Measurements from ENCODE around the gene TFDP1. TPM values are rescaled to one million over a fixed set of nuclear protein-coding genes. Genes with fewer than 3 reads are reported as not detected.

TFDP1 gene
- total RNA-seq, 2 experiments from 2014 or later = 87.9 to 119 TPM

GRCh38 chr13:113631341-113632095, 47.0 kb downstream of the TFDP1 start:
- TF ChIP-seq EZH2phosphoT487 (IDR thresholded peaks at IDR 0.05; ENCODE audit: borderline replicate concordance, low read depth, low read length) (no peak), CTCF (conservative IDR thresholded peaks at IDR 0.05; ENCODE audit: low read length) (no peak)
- no peaks in the 10 kb centered on the region; the same call in 1 of the 2 replicates for H3K79me2 ChIP-seq (ENCODE audit: insufficient read depth, low read depth, low read length)
- ChIA-PET POLR2A (interaction anchor here (0.6 kb wide), 1 partner anchor 681 kb away, joined by 4 read pairs; no protein-coding TSS in a partner anchor), CTCF (ENCODE audit: unreplicated experiment) (no interaction called here)
- no peaks in the 10 kb centered on the region for H3K4me1 ChIP-seq (ENCODE audit: insufficient read depth, low read length, poor library complexity, severe bottlenecking)
- H4K20me1 ChIP-seq (ENCODE audit: insufficient read depth, low read length) = no peaks in the 10 kb centered on the region; the same call in 1 of the 2 replicates
- H2AFZ ChIP-seq (ENCODE audit: low read length) = no peak overlapping the region
- intact Hi-C loops (cut with micrococcal nuclease; ENCODE audit: unreplicated experiment) = no loop called here
- H3K27ac ChIP-seq (ENCODE audit: low read depth, low read length, poor library complexity, severe bottlenecking) = no peak overlapping the region
- BruUV-seq (replicated peaks) = no TSS peak
- H3K9me2 ChIP-seq (ENCODE audit: insufficient read depth, low read length) = no peaks in the 10 kb centered on the region
- H3K4me2 ChIP-seq (ENCODE audit: low read length) = no peak overlapping the region
- DNase-seq (ENCODE audit: low spot score) = no peak
- no peaks in the 10 kb centered on the region for H3K9me3 ChIP-seq (ENCODE audit: low read length)
- H3K4me3 ChIP-seq (ENCODE audit: low read depth, low read length, poor library complexity, severe bottlenecking) = no peak overlapping the region
- H3K36me3 ChIP-seq (ENCODE audit: insufficient read depth, low read length) = peaks cover 76% of the 10 kb centered on the region

- intact Hi-C loops (cut with micrococcal nuclease; ENCODE audit: unreplicated experiment) = no loop called here
- H3K36me3 ChIP-seq (ENCODE audit: insufficient read depth, low read length) = peaks cover 77% of the 10 kb centered on the region
- no peaks in the 10 kb centered on the region for H3K4me1 ChIP-seq (ENCODE audit: insufficient read depth, low read length, poor library complexity, severe bottlenecking)
- H3K79me2 ChIP-seq (ENCODE audit: insufficient read depth, low read depth, low read length) = no peaks in the 10 kb centered on the region
- no peaks in the 10 kb centered on the region for H3K9me2 ChIP-seq (ENCODE audit: insufficient read depth, low read length)
- ChIA-PET POLR2A (no interaction called here), CTCF (ENCODE audit: unreplicated experiment) (no interaction called here)
- H3K9me3 ChIP-seq (ENCODE audit: low read length) = no peaks in the 10 kb centered on the region
- H3K27ac ChIP-seq (ENCODE audit: low read depth, low read length, poor library complexity, severe bottlenecking) = no peak overlapping the region
- no peak overlapping the region for H2AFZ ChIP-seq (ENCODE audit: low read length)
- no peak overlapping the region for H3K4me3 ChIP-seq (ENCODE audit: low read depth, low read length, poor library complexity, severe bottlenecking)
- no peak overlapping the region for H3K4me2 ChIP-seq (ENCODE audit: low read length)
- TF ChIP-seq EZH2phosphoT487 (IDR thresholded peaks at IDR 0.05; ENCODE audit: borderline replicate concordance, low read depth, low read length) (no peak), CTCF (conservative IDR thresholded peaks at IDR 0.05; ENCODE audit: low read length) (no peak)
- no TSS peak for BruUV-seq (replicated peaks)
- no peak for DNase-seq (ENCODE audit: low spot score)
- no peaks in the 10 kb centered on the region for H4K20me1 ChIP-seq (ENCODE audit: insufficient read depth, low read length)
These were observed 48.3 kb downstream of the TFDP1 start for GRCh38 chr13:113632706-113633484.

- Histone ChIP-seq H3K4me2 (ENCODE audit: low read length) (no peak overlapping the region), H2AFZ (ENCODE audit: low read length) (no peak overlapping the region), H3K79me2 (ENCODE audit: insufficient read depth, low read depth, low read length) (no peaks in the 10 kb centered on the region), H3K36me3 (ENCODE audit: insufficient read depth, low read length) (peaks cover 78% of the 10 kb centered on the region), H3K4me1 (ENCODE audit: insufficient read depth, low read length, poor library complexity, severe bottlenecking) (no peaks in the 10 kb centered on the region), H3K9me2 (ENCODE audit: insufficient read depth, low read length) (no peaks in the 10 kb centered on the region), H3K4me3 (ENCODE audit: low read depth, low read length, poor library complexity, severe bottlenecking) (no peak overlapping the region), H3K27ac (ENCODE audit: low read depth, low read length, poor library complexity, severe bottlenecking) (no peak overlapping the region), H3K9me3 (ENCODE audit: low read length) (no peaks in the 10 kb centered on the region), H4K20me1 (ENCODE audit: insufficient read depth, low read length) (no peaks in the 10 kb centered on the region)
- intact Hi-C loops (cut with micrococcal nuclease; ENCODE audit: unreplicated experiment) = no loop called here
- TF ChIP-seq EZH2phosphoT487 (IDR thresholded peaks at IDR 0.05; ENCODE audit: borderline replicate concordance, low read depth, low read length) = no peak
- no peak for TF ChIP-seq CTCF (conservative IDR thresholded peaks at IDR 0.05; ENCODE audit: low read length)
- no peak for DNase-seq (ENCODE audit: low spot score)
- POLR2A ChIA-PET = no interaction called here
- CTCF ChIA-PET (ENCODE audit: unreplicated experiment) = no interaction called here
- BruUV-seq (replicated peaks) = no TSS peak
These were observed 48.9 kb downstream of the TFDP1 start for GRCh38 chr13:113633485-113633873.
